Stimulated activated CD4-positive, alpha-beta T cell treated with anti-CD3 and anti-CD28 coated beads, TNF-alpha, amount 100 ng/mL, for 4 hours (primary cell): ENCODE data around the gene ROBO4.

ENCODE experiments used
- DNase-seq, 3 experiments: peaks; one replicate each; pipeline ENCODE4 v3.0.0-alpha.2; 2020; ENCODE audit warnings: low read depth in 3 of 3

ROBO4 gene

DNA sequence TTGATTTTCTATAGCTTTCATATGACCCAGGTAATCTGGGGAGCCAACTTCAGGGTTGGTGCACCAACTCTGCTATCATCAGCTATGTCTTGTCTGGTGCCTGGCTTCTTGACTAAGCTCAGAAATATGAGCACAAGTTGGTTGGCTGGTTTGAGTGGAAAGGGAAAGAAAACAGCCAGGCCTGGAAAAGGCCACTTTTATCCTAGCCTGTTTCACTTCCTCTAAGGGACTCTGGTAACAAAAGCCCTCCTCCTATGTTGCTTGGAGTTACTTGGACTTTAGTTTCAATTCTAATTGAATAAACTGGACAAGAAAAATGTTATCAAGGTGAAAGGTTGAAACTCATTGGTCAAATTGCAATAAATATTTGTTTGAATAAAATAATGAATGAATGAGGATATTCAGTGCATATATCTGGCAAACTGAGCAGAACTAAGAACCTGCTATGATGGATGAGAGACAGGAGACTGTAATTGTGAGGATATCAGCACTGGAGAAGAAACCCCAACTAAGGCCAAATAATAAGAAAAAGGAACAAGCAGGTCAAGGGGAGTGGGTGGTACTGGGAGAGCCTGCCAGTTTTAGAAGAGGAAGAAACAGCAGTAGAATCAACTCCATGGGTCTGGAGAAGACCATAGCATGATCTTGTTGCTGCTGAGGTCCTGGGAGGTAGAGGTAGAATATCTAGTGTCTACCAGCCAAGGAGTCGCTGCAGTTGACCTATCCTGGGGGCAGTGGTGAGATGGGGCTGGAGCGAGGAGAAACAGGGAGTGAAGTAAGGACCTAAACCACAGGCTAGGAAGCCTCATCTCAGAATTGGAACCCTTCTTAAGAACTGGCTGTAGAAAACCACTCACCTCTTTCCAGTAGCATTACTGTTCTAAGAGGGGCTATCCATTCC is 8.2 kb downstream of the ROBO4 start:
- no peak for DNase-seq

DNA sequence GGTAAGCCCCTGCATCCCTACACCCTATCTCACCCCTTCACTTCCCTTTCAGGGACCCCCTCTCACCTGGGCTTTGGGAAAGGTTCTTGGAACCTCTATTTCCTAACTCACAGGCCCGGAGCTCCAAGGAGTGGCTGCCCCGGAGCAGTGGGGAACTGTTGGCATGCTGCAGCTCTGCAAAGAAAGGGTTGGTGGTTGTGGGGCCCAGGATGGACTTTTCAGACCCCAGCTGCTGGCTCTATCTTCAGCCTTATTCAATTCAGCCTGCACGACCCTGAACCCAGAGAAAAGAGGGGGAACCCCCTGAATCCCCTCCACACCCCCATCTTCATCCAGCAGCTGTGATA is 10.0 kb downstream of the ROBO4 start:
- no peak for DNase-seq

DNA sequence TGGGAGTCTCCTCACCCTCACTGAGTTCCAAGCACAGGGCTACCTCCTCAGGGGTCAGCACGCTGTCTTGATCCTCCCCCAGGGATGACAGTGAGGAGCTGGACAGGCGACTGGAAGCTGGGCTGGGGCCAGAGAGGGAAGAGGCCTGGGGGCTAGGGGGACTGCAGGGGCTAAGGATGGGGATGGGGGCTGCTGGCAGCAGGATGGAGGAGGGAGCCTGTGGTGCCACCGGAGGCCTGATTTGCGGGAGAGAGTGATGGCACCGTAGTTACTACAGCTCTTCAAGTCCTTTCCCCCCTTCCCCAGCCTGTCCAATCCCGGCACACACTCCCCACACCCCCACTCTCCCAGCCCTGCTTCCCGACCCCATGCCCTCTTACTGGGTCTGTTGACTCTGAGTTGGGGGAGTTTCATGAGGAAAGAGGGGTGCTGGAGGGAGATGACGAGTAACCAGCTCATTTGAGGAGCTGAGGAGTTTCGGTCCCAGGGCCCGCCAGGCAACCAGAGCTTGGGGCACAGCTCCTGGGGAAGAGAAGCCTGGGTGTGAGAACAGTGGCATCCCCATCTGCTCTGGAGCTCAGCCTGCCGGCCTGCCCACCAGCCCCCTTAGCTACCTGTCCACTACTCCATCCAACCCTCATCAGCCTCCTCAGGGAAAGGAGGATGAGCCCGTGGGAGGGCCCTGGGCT is 10.5 kb downstream of the ROBO4 start:
- no peak for DNase-seq

DNA sequence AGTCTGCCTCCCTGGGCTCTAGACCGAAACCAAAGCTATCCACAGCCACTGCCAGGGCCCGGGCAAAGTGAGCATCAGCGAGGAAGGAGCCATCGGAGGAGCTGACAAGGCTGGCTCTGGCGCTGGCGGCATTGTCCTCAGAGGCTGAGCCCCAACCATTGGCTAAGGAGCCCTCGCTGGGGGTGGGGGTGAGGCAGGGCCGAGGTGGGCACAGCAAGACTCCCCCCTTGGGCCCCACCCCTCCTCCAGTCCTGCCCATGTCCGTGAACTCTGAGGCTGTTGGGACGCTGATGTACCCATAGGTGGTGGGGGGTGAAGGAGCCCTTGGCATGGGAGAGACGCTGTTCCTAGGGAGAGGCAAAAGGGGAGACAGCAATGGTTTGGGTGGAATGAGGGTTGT is 11.2 kb downstream of the ROBO4 start:
- DNase-seq, result no peak

DNA sequence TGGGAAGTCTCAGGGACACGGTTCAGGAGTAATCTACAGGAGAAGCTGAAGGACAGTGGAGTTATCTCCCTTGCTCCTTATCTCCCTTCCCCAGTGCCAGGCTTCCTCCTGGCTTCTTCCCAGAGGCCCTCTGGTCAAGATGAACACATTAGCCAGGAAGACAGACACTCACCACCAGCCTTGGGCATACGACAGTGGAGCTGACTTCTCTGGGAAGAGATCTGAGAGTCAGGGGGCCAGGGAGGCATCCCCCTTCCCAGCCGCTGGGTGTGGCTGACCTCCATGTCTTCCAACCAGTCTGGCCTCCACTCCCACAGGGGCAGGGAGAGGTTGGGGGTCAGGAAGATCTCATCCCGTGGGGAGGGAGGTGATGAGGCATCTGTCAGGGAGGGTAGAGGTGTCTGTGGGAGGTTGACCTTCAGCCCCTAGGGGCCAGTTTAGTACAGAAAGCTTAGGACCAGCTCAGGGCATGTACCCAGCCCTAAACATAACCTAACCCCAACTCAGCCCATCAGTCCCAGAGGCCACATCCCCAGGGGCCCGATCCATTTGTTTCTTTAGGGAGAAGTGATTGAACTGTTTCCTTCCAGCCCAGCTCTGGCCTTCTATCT is 12.7 kb downstream of the ROBO4 start:
- no peak for DNase-seq

DNA sequence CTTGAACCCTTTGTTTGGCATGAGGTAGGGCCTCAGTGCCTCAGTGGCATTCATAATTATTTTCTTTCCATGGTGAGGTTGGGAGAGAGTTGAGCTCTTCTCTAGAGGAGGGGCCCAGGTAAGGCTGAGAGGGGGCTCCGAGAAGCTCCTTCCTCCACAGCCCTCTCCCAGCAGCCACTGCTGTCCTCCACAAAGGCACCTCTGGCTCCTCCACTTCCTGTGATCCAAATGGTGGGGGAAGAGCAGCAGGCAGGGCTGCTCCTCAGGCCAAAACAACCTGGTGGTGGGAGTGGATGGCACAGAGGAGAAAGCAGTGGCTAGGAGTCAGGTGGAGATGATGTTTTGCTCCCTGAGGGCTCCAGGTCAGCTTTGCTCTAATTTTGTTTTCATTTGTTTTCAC is 13.3 kb downstream of the ROBO4 start:
- DNase-seq, result no peak

DNA sequence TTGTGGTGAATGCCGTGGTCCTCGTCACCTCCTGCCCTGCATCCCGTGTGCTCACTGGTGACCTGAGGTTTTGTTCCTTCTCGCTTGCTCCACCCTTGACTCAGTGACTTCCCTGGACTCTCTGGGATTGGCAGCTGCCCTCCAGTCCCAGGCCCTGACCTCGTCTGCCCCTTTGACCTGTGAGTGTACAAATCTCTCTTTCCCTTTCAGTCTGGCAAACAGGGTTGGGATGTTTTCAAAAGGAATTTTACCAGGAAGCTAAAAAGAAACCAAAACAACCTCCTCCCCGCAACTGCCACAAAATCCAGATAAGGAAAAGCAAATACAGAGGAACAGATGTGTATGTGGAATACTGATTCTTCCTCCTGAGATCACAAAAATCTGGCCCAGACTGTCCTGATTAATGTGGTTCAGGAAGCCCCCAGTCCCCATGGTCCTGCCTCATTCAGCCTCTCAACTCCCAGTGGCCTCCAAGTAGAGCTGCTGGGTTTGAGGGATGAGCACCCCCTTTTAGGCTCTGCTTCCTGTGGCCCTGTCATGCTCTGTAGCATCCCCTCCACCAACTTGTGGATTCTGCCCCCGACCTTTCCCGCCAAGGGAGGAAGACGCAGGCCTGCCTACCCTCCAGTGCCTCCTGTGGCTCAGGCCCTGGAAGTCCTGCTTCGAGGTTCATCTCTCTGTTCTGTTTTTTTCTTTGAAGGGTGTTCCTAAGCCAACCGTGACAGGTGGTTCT is 15.2 kb downstream of the ROBO4 start:
- no peak for DNase-seq

DNA sequence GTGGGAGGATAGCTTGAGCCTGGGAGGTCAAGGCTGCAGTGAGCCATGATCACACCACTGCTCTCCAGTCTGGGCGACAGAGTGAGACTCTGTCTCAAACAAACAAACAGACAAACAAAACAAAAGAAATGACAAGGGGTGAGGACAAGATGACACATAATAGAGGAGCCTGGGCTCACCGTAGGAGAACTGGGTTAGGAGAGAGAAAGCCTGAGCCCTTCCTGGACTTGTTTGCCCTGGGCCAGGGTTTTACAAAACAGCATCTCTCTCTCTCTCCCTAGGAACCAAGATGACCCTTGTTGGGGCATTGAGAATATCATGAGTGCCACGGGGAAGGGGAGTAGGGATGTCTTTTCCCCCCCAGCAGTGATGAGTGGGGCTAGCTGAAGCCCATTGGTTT is 16.7 kb downstream of the ROBO4 start:
- no peak for DNase-seq

DNA sequence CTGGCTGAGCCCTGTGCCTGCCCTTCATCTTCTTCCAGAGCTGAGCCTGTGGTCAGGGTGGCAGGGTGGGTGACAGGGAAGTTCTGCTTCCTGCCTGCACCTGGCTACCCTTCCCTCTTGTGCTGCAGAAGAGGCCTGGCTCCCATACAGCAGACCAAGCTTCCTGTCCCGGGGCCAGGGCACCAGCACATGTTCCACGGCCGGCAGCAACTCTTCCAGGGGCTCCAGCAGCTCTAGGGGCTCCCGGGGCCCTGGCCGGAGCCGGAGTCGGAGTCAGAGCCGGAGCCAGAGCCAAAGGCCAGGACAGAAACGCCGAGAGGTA is 17.4 kb downstream of the ROBO4 start:
- DNase-seq, result no peak

DNA sequence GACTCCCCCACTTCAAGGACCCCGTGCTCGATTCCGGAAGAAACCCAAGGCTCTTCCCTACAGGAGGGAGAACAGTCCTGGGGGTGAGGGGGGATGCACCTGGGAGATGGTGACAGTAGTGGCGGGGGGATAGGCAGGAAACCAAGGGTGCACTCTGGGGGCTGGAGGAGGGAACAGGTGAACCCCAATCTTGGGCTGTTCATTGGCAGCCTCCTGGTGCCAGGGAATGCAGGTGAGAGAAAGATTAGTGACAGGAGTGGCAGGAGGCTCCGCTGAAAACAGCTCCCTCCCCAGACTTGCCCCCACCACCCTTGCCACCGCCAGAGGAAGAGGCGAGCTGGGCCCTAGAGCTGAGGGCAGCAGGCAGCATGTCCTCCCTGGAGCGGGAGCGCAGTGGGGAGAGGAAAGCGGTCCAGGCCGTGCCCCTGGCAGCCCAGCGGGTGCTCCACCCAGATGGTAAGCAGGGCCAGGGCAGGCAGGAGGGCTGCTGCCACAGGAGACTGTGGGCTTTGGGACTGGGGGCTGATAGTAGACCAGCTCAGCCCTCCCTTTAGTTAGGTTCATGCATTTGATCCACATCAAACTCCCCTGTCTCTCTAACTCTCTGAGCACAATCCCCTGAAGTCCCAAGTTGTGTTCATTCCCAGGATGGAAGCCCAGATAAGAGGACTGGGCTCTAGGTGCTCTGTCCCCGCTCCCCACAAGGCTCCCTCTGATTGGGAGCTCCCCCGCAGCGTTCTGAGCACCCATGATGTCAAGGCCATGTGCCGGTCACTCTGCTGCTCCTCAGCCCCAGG is 18.0 kb downstream of the ROBO4 start:
- no peak for DNase-seq

DNA sequence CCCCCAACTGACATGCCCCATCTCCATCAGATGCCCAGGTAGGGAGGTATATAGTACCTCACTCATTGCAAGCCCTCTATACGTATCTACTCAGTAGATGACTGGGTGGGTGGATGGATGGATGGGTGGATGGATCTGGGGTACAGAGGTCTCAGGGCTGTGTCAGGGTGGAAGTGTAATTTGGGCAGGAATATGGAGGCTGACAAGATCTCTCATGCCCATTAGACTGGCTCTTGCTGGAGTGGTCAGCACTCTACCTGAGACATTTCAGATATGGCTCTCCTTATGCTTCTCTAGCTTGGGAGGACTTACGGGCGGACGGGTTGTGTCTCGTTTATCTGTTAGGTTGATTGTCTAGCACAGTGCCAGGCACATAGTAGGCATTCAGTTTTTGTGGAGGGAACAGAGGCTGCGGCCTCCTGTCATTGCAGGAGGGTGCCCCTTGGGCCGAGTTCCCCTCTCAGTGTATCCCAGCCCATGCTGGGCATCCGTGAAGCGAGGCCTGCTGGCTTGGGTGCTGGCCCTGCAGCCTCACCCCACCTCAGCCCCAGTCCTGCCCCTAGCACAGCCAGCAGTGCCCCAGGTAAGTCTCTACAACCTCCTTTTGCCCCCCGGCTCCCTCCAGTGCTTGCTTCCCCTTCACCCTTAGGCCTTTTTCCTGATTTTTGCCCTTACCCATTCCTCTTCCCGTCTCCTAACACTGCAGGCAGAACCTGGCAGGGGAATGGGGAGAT is 18.7 kb downstream of the ROBO4 start:
- DNase-seq, result no peak

DNA sequence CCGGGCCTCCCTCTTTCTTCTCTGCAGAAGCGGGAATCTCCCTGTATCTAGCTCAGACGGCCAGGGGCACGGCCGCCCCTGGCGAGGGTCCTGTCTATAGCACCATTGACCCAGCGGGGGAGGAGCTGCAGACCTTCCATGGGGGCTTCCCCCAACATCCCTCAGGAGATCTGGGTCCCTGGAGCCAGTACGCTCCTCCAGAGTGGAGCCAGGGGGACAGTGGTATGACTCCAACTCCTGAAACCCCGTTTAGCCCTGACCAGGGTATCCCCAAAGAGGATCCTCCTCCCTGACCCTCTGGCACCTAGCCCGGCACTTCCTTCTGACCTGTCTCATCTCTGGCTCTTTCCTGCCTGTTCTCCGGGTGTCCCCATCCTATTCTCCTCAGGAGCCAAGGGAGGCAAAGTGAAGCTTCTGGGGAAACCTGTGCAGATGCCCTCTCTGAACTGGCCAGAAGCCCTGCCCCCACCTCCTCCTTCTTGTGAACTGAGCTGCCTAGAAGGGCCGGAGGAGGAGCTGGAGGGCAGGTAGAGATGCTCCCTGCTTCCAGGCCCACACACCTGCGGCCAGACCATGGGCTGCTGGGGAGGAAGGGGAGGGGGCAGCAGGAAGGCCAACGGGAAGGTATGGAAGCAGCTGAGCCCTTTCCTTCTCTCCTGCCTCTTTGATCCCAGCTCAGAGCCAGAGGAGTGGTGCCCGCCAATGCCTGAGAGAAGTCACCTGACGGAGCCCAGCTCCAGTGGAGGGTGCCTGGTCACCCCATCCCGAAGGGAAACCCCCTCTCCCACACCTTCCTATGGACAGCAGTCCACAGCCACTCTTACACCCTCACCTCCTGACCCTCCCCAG is 19.5 kb downstream of the ROBO4 start:
- no peak for DNase-seq

DNA sequence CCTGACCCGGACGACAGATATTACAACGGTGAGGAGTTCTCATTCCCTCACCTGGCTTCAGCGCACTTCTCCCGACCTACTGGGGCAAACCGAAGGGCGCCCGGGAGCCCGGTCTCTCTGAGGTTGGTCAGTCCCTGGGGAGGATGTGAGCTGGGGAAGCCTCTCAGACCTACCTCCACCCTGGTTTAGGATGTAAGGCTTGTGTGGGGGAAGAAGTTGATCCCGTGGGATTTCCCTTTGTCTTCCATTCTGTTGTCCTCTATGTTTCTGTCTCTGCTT is 20.1 kb downstream of the ROBO4 start:
- no peak for DNase-seq

DNA sequence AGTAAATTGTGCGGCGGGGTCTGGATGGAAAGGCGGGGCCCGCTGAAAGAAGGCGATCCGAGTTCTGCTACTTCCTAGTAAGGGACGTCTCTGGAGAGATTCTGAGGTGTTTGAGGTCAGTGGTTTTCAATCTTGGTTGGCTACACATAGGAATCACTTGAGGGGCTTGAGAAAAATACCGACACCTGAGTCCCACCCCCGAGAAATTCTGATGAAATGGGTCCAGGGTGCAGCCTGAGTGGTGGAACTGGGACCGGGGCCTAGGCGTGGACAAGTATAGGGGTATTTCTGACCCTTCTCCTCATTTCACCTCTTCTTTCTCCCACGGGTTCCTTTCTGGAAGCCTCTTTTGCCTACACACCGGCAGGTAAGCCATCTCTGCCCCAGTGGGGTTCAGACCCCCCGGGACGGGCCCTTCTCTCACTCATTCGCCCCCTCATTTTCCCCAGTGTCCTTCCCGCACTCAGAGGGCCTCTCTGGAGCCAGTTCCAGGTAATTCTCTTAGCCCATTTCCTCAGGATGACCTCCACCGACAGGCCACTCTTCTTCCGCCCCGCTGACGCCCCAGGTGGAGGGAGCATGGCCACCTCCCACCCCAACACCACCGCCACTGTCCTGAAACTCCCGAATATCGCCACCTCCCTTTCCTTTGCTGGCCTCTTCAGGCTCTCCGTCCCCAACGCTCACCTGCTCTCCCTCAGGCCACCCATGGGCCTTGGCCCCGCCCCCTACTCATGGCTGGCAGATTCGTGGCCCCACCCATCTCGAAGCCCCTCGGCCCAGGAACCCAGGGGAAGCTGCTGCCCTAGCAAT is 20.6 kb downstream of the ROBO4 start:
- DNase-seq, result no peak

DNA sequence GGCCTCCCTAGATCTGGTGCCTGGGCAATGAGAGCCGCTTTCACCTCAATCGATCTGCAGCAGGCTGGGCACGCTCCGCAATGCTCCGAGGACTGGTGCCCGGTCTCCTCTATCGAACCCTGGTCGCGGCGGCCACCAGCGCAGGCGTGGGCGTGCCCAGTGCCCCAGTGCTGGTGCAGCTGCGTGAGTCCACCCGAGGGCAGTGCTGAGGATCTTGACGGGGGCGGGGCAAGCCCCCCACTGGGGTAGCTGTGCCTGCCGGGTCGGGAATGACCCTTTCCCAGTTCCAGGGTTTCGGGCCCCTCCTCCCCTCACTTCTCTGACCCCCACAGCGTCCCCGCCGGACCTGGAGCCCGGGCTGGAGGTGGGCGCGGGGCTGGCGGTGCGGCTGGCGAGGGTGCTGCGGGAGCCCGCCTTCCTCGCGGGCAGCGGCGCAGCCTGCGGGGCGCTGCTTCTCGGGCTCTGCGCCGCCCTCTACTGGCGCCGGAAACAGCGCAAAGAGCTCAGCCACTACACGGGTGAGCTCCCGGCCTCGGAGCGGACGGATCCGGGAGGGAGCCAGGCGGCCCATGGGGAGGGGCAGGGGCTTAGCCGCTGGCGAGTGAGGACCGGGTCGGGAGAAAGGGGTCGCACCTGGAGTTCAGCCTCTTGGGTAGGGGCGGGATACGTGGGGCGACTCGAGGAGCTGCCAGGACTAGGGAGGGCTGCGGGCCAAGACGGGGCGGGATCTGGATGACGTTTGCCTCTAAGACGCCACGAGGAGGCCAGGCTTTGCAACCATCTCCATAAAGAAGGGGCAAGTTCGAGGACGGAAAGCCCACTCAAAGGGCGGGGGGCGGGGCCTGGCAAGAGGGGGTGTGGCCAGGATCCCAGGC is 21.5 kb downstream of the ROBO4 start:
- DNase-seq, result peak; percentile 54 to 66 (median 66)

DNA sequence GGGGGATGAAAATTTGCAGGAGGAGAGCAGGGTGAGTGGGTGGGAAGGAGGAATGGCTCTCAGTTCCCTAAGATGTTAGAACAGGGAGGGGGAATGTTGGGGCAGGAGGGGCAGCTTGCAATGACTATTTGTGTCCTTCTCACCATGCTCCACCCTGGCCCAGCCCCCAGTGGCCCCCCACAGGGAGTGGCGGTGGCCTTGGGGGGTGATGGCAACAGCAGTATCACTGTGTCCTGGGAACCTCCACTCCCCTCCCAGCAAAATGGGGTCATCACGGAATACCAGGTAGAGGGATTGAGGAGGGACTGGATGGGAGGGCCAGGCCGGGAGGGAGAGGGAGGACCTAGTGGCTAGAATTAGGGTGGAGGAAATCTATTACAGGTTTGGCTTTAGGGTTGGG is 22.3 kb downstream of the ROBO4 start:
- no peak for DNase-seq

DNA sequence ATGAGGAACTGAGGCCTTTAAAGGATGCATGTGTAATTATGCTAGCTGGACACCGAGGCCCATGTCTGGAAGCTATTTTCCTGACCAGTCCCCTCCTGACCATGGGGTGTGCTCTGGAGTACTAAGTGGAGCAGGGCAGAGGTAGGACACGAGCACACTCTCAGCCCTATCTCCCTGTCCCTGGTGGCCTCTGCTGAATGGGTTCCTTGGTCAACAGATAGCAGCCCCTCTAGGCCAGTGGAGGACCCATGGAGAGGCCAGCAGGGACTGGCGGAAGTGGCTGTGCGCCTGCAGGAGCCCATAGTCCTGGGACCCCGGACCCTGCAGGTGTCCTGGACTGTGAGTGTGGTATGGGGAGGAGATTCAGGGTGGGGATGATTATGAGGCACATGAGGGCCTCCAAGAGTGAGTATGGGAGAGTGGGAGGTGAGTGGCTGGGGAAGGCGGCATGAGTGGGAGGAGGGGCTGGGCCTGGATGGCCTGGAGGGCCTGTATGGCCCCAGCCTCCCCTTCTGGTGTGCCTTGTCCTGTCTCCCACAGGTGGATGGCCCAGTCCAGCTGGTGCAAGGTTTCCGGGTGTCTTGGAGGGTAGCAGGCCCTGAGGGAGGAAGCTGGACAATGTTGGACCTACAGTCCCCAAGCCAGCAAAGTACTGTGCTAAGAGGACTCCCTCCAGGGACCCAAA is 23.0 kb downstream of the ROBO4 start:
- DNase-seq, result no peak

DNA sequence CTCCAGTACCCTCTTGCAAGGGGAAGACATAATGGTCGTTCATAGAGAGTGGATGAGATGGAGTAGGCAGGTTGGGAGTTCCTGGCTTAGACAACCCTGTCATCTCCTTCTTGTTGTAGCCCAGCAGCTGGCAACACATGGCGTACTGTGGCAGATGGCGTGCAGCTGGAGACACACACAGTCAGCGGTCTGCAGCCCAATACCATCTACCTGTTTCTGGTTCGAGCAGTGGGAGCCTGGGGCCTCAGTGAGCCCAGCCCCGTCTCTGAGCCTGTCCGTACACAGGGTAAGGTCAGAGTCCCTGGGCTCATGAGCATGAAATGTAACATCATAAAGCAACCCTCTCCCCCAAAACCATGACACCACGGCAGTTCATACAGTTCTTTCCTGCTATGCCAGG is 23.7 kb downstream of the ROBO4 start:
- DNase-seq, result no peak
